GM12873 (cell line): Measurements from ENCODE around the gene MYH14.

ENCODE experiments used
- CTCF ChIP-seq: IDR thresholded peaks from 2 replicates; pipeline ENCODE4 v1.5.1; 2012; ENCODE audit warnings: low read depth, mild to moderate bottlenecking, moderate library complexity, low read length, control low read depth; ENCODE audit not compliant: insufficient read depth; ENCODE audit errors: missing control alignments

Gene MYH14

GRCh38 chr19:50202962-50203280 is 501 bp upstream of the MYH14 start:
- TF ChIP-seq CTCF, result no peak

- TF ChIP-seq CTCF, result no peak
Observed at GRCh38 chr19:50204081-50204428, 633 bp downstream of the MYH14 start.

GRCh38 chr19:50204811-50205675 is 1.6 kb downstream of the MYH14 start:
- TF ChIP-seq CTCF, result no peak

GRCh38 chr19:50205681-50206138 is 2.3 kb downstream of the MYH14 start:
- TF ChIP-seq CTCF, result no peak

GRCh38 chr19:50206191-50206590 is 2.8 kb downstream of the MYH14 start:
- TF ChIP-seq CTCF, result no peak

GRCh38 chr19:50207730-50208129 is 4.3 kb downstream of the MYH14 start:
- TF ChIP-seq CTCF, result no peak

- no peak for TF ChIP-seq CTCF
Observed at GRCh38 chr19:50209131-50209530, 5.7 kb downstream of the MYH14 start.
